GM10266 (cell line): Measurements from ENCODE around the gene WIPF1.

Experiments used
- DNase-seq: peaks from one replicate; pipeline ENCODE4 v3.0.0; 2012; ENCODE audit errors: extremely low spot score
- TF ChIP-seq, protein P1 (sequence below): IDR thresholded peaks from 2 replicates; pipeline ENCODE4 v1.5.1; 2012; ENCODE audit warnings: mild to moderate bottlenecking, low read depth; ENCODE audit not compliant: control insufficient read depth, insufficient read depth; ENCODE audit errors: missing control alignments

Gene WIPF1

DNA sequence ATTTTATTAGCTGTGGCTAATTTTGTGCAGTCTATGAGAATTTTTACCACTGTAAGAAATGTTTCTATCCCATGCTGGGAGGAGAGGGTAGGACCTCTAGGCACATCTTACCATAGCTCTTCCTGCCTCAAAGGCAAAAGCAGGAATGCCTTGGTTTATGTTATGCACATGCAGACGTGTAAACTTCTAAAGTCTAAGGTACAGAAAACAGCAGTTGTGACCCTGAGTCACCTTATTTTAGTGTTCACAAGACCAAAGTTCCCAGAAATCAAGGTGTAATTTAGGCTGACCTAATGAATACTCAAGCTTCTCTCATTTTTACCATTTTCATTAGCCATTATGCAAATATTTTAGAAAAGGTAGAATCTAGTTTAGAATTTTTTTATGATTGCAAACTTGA lies 15.4 kb upstream of the WIPF1 start:
- DNase-seq = no peak
- TF ChIP-seq, protein P1, sequence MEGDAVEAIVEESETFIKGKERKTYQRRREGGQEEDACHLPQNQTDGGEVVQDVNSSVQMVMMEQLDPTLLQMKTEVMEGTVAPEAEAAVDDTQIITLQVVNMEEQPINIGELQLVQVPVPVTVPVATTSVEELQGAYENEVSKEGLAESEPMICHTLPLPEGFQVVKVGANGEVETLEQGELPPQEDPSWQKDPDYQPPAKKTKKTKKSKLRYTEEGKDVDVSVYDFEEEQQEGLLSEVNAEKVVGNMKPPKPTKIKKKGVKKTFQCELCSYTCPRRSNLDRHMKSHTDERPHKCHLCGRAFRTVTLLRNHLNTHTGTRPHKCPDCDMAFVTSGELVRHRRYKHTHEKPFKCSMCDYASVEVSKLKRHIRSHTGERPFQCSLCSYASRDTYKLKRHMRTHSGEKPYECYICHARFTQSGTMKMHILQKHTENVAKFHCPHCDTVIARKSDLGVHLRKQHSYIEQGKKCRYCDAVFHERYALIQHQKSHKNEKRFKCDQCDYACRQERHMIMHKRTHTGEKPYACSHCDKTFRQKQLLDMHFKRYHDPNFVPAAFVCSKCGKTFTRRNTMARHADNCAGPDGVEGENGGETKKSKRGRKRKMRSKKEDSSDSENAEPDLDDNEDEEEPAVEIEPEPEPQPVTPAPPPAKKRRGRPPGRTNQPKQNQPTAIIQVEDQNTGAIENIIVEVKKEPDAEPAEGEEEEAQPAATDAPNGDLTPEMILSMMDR = no peak

DNA sequence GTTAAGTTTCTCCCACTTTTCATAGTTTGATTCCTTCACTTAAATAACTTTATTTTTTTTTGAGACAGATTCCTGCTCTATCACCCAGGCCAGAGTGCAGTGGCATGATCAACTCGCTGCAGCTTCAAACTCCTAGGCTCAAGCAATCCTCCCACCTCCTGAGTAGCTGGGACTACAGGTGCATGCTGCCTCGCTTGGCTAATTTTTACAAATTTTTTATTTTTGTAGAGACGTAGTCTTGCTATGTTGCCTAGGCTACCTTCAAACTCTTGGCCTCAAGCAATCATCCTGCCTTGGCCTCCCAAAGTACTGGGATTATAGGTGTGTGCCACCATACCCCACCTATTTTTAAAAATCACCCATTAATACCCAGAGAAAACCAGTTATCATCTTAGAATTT lies 14.2 kb upstream of the WIPF1 start:
- TF ChIP-seq, protein P1 = no peak
- DNase-seq = no peak

DNA sequence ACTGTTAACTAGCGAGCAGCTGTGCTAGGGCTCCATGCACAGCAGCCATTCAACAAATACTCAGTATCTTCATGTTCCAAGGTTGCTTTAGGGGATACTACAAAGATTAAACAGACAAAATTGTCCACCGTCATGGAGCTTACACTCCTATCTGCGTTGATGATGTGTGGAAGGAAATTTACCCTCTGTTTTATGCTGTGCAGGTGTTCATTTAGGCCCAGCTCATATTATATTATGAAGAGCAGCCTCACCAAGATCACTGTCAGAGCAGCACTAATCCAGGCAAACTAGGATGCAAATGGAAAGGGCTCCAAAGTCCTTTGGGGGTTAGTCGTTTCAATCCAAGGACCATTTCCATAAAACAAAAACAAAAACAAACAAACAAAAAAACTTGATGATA lies 13.4 kb upstream of the WIPF1 start:
- no peak for DNase-seq
- TF ChIP-seq, protein P1 = no peak

DNA sequence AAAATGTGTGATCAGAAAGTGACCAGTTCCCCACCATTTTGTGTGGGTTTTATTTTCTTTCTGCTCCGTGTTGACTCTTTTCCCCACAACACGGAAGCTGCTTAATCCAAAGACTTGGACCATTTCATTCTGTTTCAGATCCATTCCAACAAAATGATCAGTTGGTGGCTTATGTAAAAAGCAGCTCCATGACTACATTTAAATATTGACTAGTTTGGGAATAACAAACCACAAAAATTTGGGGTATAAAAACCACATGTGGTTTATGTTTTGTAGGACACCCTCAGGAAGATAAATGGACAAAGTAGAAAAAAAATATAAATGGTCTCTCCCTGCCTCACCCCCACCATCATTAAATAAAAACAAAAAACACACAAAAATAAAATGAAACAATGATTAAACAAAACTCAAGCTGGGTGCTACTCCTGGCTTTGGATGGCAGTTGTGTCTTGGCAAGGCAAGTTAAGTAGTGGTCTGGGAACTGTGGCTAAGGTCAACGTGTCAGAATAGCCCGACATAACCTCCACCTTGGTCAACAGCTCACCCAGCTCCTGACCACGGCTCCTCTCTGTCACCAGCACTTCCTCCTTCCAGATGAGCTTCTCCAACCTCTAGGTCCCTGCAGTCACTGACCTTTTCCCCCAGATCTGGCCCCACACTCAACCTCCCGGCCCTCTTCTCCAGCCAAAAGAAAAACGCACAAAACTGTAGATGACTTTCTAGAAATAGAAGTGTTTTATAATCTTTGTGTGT lies 12.8 kb upstream of the WIPF1 start:
- TF ChIP-seq, protein P1 = no peak
- DNase-seq = no peak

DNA sequence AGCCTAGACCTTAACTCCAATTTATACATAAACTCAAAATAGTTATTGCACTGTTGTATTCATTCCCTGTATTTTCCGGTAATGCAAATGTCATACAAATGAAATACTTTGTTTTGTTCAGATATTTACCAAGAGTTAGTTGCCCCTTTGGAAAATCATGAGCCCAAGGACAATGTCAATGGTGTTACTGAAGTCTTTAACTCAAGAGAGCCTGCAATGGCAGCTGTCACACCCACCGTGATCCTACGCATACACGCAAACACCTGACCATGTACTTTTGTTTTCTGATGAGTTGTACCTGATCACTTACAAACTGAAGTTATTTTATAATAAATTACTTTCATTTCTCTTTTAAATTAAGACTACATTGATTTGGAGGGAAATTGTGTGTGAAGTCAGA lies 11.7 kb upstream of the WIPF1 start:
- TF ChIP-seq, protein P1 = no peak
- DNase-seq = no peak

DNA sequence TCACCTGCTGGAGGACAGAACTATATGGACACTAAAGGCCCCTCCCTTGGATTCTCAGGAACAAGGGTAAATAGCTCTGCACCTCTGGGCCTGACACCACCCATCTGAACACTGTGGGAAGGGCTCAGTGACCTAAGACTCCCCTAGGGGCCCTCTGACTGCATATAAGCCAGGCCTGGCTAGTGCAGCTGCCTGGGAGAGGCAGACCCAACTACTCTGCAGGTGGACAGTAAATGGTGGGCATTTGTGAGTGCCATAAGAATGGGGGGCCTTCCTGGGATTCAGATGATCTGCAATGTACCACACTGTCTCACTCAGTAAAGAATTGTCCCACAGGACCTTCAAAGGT lies 11.2 kb upstream of the WIPF1 start:
- DNase-seq = no peak
- TF ChIP-seq, protein P1 = no peak

DNA sequence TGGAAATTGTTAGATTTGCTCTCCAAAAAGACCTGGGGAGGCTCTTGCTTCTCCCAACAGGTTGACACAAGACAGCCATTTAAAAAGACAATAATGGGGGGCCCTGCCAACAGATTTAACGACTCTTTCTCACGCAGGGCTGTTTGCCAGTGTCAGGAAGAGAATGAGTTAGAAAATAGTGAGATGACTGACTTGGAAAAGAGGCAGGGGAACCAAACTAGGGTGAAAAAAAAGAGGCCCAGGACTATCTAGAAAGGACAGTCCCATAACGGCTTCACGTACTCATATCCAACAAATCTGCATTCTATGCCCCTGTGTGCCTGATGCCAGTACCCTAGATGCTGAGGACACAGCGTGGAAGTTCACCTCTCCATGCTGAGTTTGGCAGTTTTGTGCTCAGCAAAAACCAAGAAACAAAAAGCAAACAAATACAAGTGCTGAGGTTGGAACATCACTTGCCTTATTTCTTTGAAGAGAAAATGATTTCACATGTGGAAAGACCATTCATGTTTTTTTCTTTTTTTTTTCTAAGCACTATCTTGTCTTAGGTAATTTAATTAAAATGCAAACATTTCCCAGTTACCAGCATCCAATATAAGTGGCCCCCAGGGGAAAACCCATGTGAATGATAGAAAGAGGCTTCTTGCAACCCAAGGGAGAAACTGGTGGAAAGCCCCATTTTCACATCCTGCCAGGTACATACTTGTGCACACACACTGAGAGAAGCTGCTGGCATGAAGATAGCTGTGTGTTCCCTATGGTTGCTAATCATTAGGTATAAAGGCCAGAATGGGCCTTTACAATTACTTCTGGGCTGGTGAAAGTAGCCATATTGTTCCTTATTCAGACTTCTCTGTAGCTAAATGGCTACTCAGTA lies 10.6 kb upstream of the WIPF1 start:
- DNase-seq = peak; percentile 36
- TF ChIP-seq, protein P1 = no peak
